ENCODE data around the gene SLC11A1. TPM values are rescaled to one million over a fixed set of nuclear protein-coding genes. Genes with fewer than 3 reads are reported as not detected.

Gene SLC11A1
- total and polyA plus RNA-seq, 8 donors = 4.2 to 20.4 (median 8.9) TPM; not detected in 1

GRCh38 chr2:218374795-218375194, 7.3 kb upstream of the SLC11A1 start:
- intact Hi-C loops (cut with DNase I; ENCODE audit: low total_unique reads) = no loop called here
- DNase-seq = no peak
- H3K4me3 ChIP-seq = no peak overlapping the region
- WGBS, 5 donors = 60 to 79% (median 77%) methylated on average over 4 of the region's 4 CpGs
- no peaks in the 10 kb centered on the region for H3K9me3 ChIP-seq
- TF ChIP-seq EP300 (IDR thresholded peaks at IDR 0.05) = no peak
- no peak for TF ChIP-seq CTCF (IDR thresholded peaks at IDR 0.05)
- no peaks in the 10 kb centered on the region for H3K36me3 ChIP-seq
- H3K4me1 ChIP-seq = peaks cover 0 to 12% (median 3%) of the 10 kb centered on the region in 4 donors
- peak overlapping the region in 1 of 5 donors; percentile 73 for H3K27ac ChIP-seq
- H3K27me3 ChIP-seq = no peaks in the 10 kb centered on the region

GRCh38 chr2:218375212-218375611, 6.9 kb upstream of the SLC11A1 start:
- no peaks in the 10 kb centered on the region for H3K36me3 ChIP-seq
- TF ChIP-seq POLR2AphosphoS5 (IDR thresholded peaks at IDR 0.05) (peak in 1 of 3 donors; percentile 43), CTCF (IDR thresholded peaks at IDR 0.05) (no peak)
- H3K9me3 ChIP-seq = no peaks in the 10 kb centered on the region
- peaks cover 0 to 8% (median under 1%) of the 10 kb centered on the region in 4 donors for H3K4me1 ChIP-seq
- no peak overlapping the region for H3K4me3 ChIP-seq
- WGBS, 5 donors = 26 to 41% (median 31%) methylated on average over 2 of the region's 2 CpGs
- intact Hi-C loops (cut with DNase I; ENCODE audit: low total_unique reads) = no loop called here
- H3K27me3 ChIP-seq = no peaks in the 10 kb centered on the region
- DNase-seq = peak in 1 of 2 donors; percentile 70
- peak overlapping the region in 1 of 5 donors; percentile 73 for H3K27ac ChIP-seq

GRCh38 chr2:218378053-218378452, 4.0 kb upstream of the SLC11A1 start:
- DNase-seq = no peak
- no peaks in the 10 kb centered on the region for H3K4me1 ChIP-seq
- H3K9me3 ChIP-seq = no peaks in the 10 kb centered on the region
- no peak overlapping the region for H3K4me3 ChIP-seq
- H3K27ac ChIP-seq = peak overlapping the region in 1 of 5 donors; percentile 55
- no peaks in the 10 kb centered on the region for H3K27me3 ChIP-seq
- intact Hi-C loops (cut with DNase I; ENCODE audit: low total_unique reads) = no loop called here
- no peak for TF ChIP-seq POLR2AphosphoS5 (IDR thresholded peaks at IDR 0.05)
- TF ChIP-seq CTCF (IDR thresholded peaks at IDR 0.05) = no peak
- no peak for TF ChIP-seq EP300 (IDR thresholded peaks at IDR 0.05)
- TF ChIP-seq POLR2A (IDR thresholded peaks at IDR 0.05) = no peak
- 81 to 91% (median 89%) methylated on average over 5 of the region's 5 CpGs for WGBS, 5 donors
- H3K36me3 ChIP-seq = no peaks in the 10 kb centered on the region

GRCh38 chr2:218382785-218383184, 712 bp downstream of the SLC11A1 start:
- no peaks in the 10 kb centered on the region for H3K9me3 ChIP-seq
- peaks cover 0 to 16% (median 8%) of the 10 kb centered on the region in 4 donors for H3K4me1 ChIP-seq
- no peaks in the 10 kb centered on the region for H3K36me3 ChIP-seq
- H3K4me3 ChIP-seq = peak overlapping the region in 3 of 4 donors; percentile 9 to 40 (median 30)
- 91 to 97% (median 92%) methylated on average over 4 to 6 of the region's 6 CpGs for WGBS, 5 donors
- intact Hi-C loops (cut with DNase I; ENCODE audit: low total_unique reads) = no loop called here
- TF ChIP-seq CTCF (IDR thresholded peaks at IDR 0.05) (no peak), POLR2AphosphoS5 (IDR thresholded peaks at IDR 0.05) (no peak), EP300 (IDR thresholded peaks at IDR 0.05) (no peak)
- no peak for DNase-seq
- no peaks in the 10 kb centered on the region for H3K27me3 ChIP-seq
- peak overlapping the region in 3 of 5 donors; percentile 45 to 78 (median 71) for H3K27ac ChIP-seq

All from stomach (tissue), 9 donors.